GM18873 (cell line): ENCODE results near the gene TENT4B.
"Not testable (repeated sequence)": the region's sequence is repeated elsewhere in the genome, so short reads cannot be mapped to it uniquely, and the experiment has no call there.

ENCODE experiments used
- ATAC-seq: cut with Tn5 transposase; IDR thresholded peaks from one replicate; pipeline ENCODE4 v1.9.1; 2021; ENCODE audit warnings: mild to moderate bottlenecking, moderate library complexity, moderate number of reproducible peaks; ENCODE audit not compliant: unreplicated experiment, low FRiP score

The TENT4B gene

DNA sequence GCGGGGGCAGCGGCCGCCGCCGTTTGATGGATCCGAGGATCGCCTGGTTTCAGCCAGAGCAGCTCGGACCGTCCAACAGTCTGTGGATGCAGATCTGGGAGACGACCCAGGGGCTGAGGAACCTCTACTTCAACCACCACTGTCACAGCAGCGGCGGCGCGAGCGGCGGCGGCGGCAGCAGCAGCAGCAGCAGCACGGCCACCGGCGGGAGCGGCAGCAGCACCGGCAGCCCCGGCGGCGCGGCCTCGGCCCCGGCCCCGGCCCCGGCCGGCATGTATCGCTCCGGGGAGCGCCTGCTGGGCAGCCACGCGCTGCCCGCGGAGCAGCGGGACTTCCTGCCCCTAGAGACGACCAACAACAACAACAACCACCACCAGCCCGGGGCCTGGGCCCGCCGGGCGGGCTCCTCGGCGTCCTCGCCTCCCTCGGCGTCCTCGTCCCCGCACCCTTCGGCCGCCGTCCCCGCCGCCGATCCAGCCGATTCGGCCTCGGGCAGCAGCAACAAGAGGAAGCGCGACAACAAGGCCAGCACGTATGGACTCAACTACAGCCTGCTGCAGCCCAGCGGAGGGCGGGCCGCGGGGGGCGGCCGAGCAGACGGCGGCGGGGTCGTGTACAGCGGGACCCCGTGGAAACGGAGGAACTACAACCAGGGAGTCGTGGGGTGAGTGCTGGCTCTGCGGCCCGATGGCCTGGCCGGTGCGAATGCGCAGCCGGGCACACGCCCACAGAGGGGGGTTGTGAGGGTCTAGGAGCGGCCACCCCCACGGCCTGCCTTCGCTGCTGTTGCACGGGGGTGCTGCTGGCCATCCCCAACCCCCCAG, 702 bp downstream of the TENT4B start:
- ATAC-seq: no peak

DNA sequence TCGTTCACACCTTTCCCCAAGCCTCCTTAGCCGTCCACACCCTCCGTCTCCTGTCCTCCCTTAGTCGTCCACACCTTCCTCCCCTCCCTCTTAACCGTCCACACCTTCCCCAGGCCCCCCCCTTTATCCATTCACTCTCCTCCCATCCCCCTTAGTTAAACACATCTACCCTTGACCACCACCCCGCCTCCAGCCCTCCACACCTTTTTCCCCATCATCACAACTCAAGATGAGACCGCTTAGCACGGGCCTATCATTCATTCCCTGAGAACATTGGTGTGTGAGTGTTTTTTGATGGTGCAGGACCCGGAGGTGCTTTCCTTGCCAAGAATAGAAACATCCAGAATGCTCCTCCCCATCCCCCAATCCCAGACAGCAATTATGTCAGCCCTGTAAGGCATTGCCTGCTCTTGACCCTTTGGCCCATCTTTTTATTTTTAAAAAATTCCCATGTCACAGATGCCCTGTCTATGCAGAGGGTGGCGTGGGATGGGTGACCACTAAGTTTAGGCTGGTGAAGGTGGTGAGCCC, 1.4 kb downstream of the TENT4B start:
- ATAC-seq: no peak

- ATAC-seq: no peak
Observed at GRCh38 chr16:50155925-50156324, 2.8 kb downstream of the TENT4B start.

DNA sequence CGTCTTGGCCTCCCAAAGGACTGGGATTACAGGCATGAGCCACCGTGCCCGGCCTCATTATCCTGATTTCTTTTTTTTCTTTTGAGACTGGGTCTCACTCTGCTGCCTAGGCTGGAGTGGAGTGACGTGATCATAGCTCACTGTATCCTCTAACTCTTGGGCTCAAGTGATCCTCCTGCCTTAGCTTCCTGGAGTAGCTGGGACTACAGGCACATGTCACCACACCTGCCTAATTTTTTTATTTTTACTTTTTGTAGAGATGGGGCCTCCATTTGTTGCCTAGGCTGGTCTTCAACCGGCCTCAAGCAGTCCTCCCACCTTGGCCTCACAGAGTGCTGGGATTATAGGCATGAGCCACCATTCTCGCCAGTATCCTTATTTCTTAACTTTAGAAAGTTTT, 3.5 kb downstream of the TENT4B start:
- no peak for ATAC-seq

GRCh38 chr16:50160495-50161164, 7.5 kb downstream of the TENT4B start:
- ATAC-seq: no peak

GRCh38 chr16:50161950-50162349, 8.8 kb downstream of the TENT4B start:
- no peak for ATAC-seq

DNA sequence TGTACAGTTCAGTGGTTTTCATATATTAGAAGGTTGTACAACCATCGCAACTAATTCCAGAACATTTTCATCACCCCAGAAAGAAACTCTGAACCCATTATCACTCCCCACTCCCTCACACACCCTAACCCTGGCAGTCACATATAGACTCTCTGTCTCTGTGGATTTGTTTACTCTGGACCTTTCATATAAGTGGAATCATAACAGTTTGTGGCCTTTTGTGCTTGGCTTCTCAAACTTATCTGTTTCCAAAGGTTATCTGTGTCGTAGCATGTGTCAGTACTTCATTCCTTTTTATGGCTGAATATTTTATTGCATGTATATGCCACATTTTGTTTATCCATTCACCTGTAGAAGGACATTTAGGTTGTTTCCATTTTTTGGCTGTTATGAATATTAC, 12.4 kb downstream of the TENT4B start:
- ATAC-seq: no peak

GRCh38 chr16:50166511-50167500, 13.7 kb downstream of the TENT4B start:
- ATAC-seq: no peak

- no peak for ATAC-seq
Observed at GRCh38 chr16:50167556-50167955, 14.4 kb downstream of the TENT4B start.

- no peak for ATAC-seq
Observed at GRCh38 chr16:50169555-50170096, 16.5 kb downstream of the TENT4B start.

GRCh38 chr16:50171773-50172172, 18.7 kb downstream of the TENT4B start:
- not testable (repeated sequence) for ATAC-seq

GRCh38 chr16:50172195-50172922, 19.3 kb downstream of the TENT4B start:
- ATAC-seq: no peak

- ATAC-seq: no peak
Observed at GRCh38 chr16:50173316-50173715, 20.2 kb downstream of the TENT4B start.

DNA sequence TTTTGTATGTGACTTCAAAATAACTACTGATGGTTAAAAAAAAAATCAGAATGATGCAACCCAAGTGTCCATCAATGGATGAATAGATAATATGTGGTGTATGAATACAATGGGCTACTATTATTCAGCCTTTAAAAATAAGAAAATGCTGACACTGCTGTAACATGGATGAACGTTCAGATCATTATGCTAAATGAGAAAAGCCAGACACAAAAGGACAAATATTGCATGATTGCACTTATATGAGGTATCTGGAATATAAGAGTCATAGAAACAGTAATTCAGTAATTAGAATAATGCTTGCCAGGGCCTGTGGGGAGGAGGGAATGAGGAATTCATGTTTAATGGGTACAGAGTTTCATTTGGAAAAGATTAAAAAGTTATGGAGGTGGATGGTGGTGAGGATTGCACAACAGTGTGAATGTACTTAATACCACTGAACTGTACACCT, 25.4 kb downstream of the TENT4B start:
- ATAC-seq: no peak

- no peak for ATAC-seq
Observed at GRCh38 chr16:50182441-50182840, 29.3 kb downstream of the TENT4B start.

GRCh38 chr16:50183316-50183715, 30.2 kb downstream of the TENT4B start:
- no peak for ATAC-seq

DNA sequence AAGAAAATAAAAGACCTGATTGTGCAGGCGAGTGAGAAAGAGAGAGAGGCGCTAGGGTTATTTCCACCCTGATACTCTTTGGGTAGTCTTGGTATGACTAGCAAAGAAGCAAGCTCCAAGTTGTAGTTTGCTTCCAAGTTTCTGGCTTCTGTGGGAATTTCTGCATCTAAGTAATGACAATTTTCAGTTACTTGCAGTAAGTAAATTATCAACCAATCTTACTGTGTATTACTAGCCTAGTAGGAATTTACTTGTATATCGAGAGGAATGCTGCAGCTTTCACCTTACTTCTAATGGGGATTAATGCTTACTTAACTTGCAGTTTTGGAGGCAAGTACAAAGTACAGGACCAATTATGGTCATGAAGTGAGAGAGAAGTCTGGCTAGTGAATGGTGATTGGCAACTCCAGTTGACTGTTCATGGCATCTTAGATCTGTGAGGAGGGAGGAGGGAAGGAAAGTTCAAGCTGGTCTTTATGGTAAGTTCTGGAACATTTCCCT, 31.9 kb downstream of the TENT4B start:
- ATAC-seq: no peak

DNA sequence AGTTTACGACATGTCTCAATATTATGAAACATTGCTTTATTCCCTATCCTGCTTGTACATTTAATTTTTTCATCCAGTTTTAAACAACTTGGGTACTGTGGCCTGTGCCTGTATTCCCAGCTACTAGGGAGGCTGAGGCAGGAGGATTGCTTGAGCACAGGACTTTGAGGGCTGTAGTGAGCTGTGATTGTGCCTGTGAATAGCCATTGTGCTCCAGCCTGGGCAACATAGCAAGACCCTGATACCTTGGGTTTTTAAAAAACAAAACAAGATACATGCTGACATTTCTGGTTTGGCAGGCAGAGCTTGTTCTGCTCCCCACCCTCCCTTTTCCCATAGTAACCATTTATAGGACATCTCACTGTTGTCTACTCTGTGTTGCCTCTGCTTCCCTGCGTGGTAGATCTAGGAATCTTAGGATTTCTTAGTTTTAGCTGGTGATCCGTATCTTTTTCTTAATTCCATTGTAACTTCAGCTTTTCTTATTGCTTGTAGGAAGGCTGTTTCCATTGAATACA, 35.6 kb downstream of the TENT4B start:
- no peak for ATAC-seq

GRCh38 chr16:50190292-50190691, 37.2 kb downstream of the TENT4B start:
- ATAC-seq: no peak
